H9 (cell line): Measurements from ENCODE around the gene ADAM11. TPM values are rescaled to one million over a fixed set of nuclear protein-coding genes. Genes with fewer than 3 reads are reported as not detected.

Experiments
- DNase-seq: peaks from one replicate; pipeline ENCODE4 v3.0.0-alpha.2; 2017
- H2AFZ ChIP-seq: one replicate; pipeline ENCODE4 v1.6.1; 2013; ENCODE audit warnings: mild to moderate bottlenecking, low read length, control low read depth, moderate library complexity
- H2AK5ac ChIP-seq: 2 replicates; pipeline ENCODE4 v1.6.1; 2013; ENCODE audit warnings: low read length, control low read depth, mixed read lengths; ENCODE audit not compliant: insufficient read length
- H2BK120ac ChIP-seq: one replicate; pipeline ENCODE4 v1.6.1; 2013; ENCODE audit warnings: low read depth, mild to moderate bottlenecking, low read length, control low read depth, inconsistent platforms; ENCODE audit not compliant: poor library complexity, severe bottlenecking
- H2BK12ac ChIP-seq: 2 replicates; pipeline ENCODE4 v1.6.1; 2013; ENCODE audit warnings: low read length, control low read depth, mixed read lengths, low read depth; ENCODE audit not compliant: insufficient read length
- H2BK15ac ChIP-seq: 2 replicates; pipeline ENCODE4 v1.6.1; 2013; ENCODE audit warnings: low read depth, low read length, control low read depth
- H2BK20ac ChIP-seq: one replicate; pipeline ENCODE4 v1.6.1; 2013; ENCODE audit warnings: low read depth, mild to moderate bottlenecking, low read length, control low read depth, inconsistent platforms; ENCODE audit not compliant: poor library complexity, severe bottlenecking
- H2BK5ac ChIP-seq: 2 replicates; pipeline ENCODE4 v1.6.1; 2013; ENCODE audit warnings: low read length, control low read depth, mixed read lengths; ENCODE audit not compliant: insufficient read length
- H3K14ac ChIP-seq: 2 replicates; pipeline ENCODE4 v1.6.1; 2013; ENCODE audit warnings: low read length, control low read depth; ENCODE audit not compliant: insufficient read depth
- H3K18ac ChIP-seq: 2 replicates; pipeline ENCODE4 v1.6.1; 2013; ENCODE audit warnings: low read depth, mild to moderate bottlenecking, mixed read lengths, low read length, control low read depth; ENCODE audit not compliant: insufficient read length
- H3K23ac ChIP-seq: 2 replicates; pipeline ENCODE4 v1.6.1; 2013; ENCODE audit warnings: low read length, control low read depth, mixed read lengths, low read depth; ENCODE audit not compliant: insufficient read length
- H3K23me2 ChIP-seq: 2 replicates; pipeline ENCODE4 v1.6.1; 2013; ENCODE audit warnings: low read depth, mild to moderate bottlenecking, mixed read lengths, low read length, control low read depth; ENCODE audit not compliant: insufficient read length, poor library complexity, severe bottlenecking
- H3K27ac ChIP-seq: 2 replicates; pipeline ENCODE4 v1.5.1; 2013; ENCODE audit warnings: low read length, control low read depth, mixed read lengths, low read depth; ENCODE audit not compliant: insufficient read length
- H3K27me3 ChIP-seq: 2 replicates; pipeline ENCODE4 v1.6.1; 2013; ENCODE audit warnings: low read length, control low read depth, inconsistent platforms; ENCODE audit not compliant: insufficient read depth
- H3K4ac ChIP-seq: 2 replicates; pipeline ENCODE4 v1.6.1; 2013; ENCODE audit warnings: low read depth, mild to moderate bottlenecking, control low read depth, inconsistent platforms, low read length, moderate library complexity
- H3K4me1 ChIP-seq: 2 replicates; pipeline ENCODE4 v1.6.1; 2013; ENCODE audit warnings: low read length, control low read depth, inconsistent platforms; ENCODE audit not compliant: insufficient read depth
- H3K4me2 ChIP-seq: 2 replicates; pipeline ENCODE4 v1.6.1; 2013; ENCODE audit warnings: low read length, control low read depth, mixed read lengths; ENCODE audit not compliant: insufficient read length, insufficient read depth
- H3K56ac ChIP-seq: 2 replicates; pipeline ENCODE4 v1.6.1; 2013; ENCODE audit warnings: low read depth, mild to moderate bottlenecking, mixed read lengths, low read length, control low read depth; ENCODE audit not compliant: insufficient read length
- H3K79me1 ChIP-seq: 2 replicates; pipeline ENCODE4 v1.6.1; 2013; ENCODE audit warnings: low read depth, mild to moderate bottlenecking, moderate library complexity, low read length, control low read depth, inconsistent platforms; ENCODE audit not compliant: insufficient read depth, poor library complexity, severe bottlenecking
- H3K79me2 ChIP-seq: 2 replicates; pipeline ENCODE4 v1.6.1; 2013; ENCODE audit warnings: low read length, control low read depth, inconsistent platforms; ENCODE audit not compliant: insufficient read depth
- H3K9ac ChIP-seq: 2 replicates; pipeline ENCODE4 v1.6.1; 2013; ENCODE audit warnings: low read length, control low read depth, mixed read lengths; ENCODE audit not compliant: insufficient read length; ENCODE audit errors: extremely low read depth
- H3K9me3 ChIP-seq: one replicate; pipeline ENCODE4 v1.6.1; 2013; ENCODE audit warnings: low read depth, low read length, inconsistent platforms; ENCODE audit not compliant: control insufficient read depth
- H3T11ph ChIP-seq: one replicate; pipeline ENCODE4 v1.6.1; 2013; ENCODE audit warnings: mild to moderate bottlenecking, low read length, control low read depth, inconsistent platforms
- H4K20me1 ChIP-seq: one replicate; pipeline ENCODE4 v1.6.1; 2013; ENCODE audit not compliant: control insufficient read depth, insufficient read length, insufficient read depth
- H4K5ac ChIP-seq: 2 replicates; pipeline ENCODE4 v1.6.1; 2013; ENCODE audit warnings: low read depth, mild to moderate bottlenecking, mixed read lengths, low read length, control low read depth; ENCODE audit not compliant: insufficient read length
- H4K8ac ChIP-seq: replicated peaks from 2 replicates; pipeline ENCODE4 v1.6.1; 2013; ENCODE audit warnings: low read length, control low read depth, mixed read lengths, low read depth; ENCODE audit not compliant: insufficient read length
- H4K91ac ChIP-seq: 2 replicates; pipeline ENCODE4 v1.6.1; 2013; ENCODE audit warnings: low read depth, mild to moderate bottlenecking, moderate library complexity, mixed read lengths, low read length, control low read depth; ENCODE audit not compliant: insufficient read length
- H3K27ac Mint-ChIP-seq, 3 experiments: 2 replicates in 2 of 3; 3 replicates in 1 of 3; pipeline ENCODE4 v1.8.0; 2020 to 2021; ENCODE audit warnings: mixed read lengths in 3 of 3, mild to moderate bottlenecking in 1 of 3, moderate library complexity in 1 of 3
- H3K27me3 Mint-ChIP-seq: 2 replicates; pipeline ENCODE4 v1.8.0; 2021; ENCODE audit warnings: low read depth, mild to moderate bottlenecking, moderate library complexity, mixed read lengths
- H3K36me3 Mint-ChIP-seq, 3 experiments: 2 replicates in 2 of 3; 3 replicates in 1 of 3; pipeline ENCODE4 v1.8.0; 2020 to 2021; ENCODE audit warnings: low read depth in 3 of 3, mixed read lengths in 3 of 3; ENCODE audit not compliant: insufficient read depth in 1 of 3
- H3K4me1 Mint-ChIP-seq, 2 experiments: 2 replicates each; pipeline ENCODE4 v1.8.0; 2020; ENCODE audit warnings: mixed read lengths in 2 of 2
- H3K4me3 Mint-ChIP-seq, 2 experiments: 2 replicates in 1 of 2; 3 replicates in 1 of 2; pipeline ENCODE4 v1.8.0; 2020 to 2021; ENCODE audit warnings: mild to moderate bottlenecking in 2 of 2, mixed read lengths in 2 of 2, moderate library complexity in 1 of 2
- H3K9me3 Mint-ChIP-seq, 2 experiments: 2 replicates in 1 of 2; 3 replicates in 1 of 2; pipeline ENCODE4 v1.8.0; 2020; ENCODE audit warnings: mild to moderate bottlenecking in 2 of 2, mixed read lengths in 2 of 2, moderate library complexity in 1 of 2
- WGBS: extraction: QIAGEN DNeasy Blood & Tissue Kit; methylation state at CpG from one replicate; pipeline ENCODE4 v1.1.7; 2013; ENCODE audit warnings: missing lambda C conversion rate, low lambda C conversion rate, mixed read lengths; ENCODE audit not compliant: insufficient read length; ENCODE audit errors: extremely low coverage; 5-methylcytosine and 5-hydroxymethylcytosine counted together
- total RNA-seq: library from RNA; stranded (reverse); gene quantifications from 2 replicates; pipeline ENCODE4 v1.2.1, GENCODE V29; 2021
- TF ChIP-seq, protein P1 (sequence below): fragments of 200-600 bp; sonication (generic); conservative IDR thresholded peaks from 3 replicates; pipeline ENCODE4 v1.8.0; 2021; ENCODE audit warnings: antibody characterized with exemption, mild to moderate bottlenecking

The ADAM11 gene
- total RNA-seq, 1 experiment from 2014 or later, result 4.6 TPM

DNA sequence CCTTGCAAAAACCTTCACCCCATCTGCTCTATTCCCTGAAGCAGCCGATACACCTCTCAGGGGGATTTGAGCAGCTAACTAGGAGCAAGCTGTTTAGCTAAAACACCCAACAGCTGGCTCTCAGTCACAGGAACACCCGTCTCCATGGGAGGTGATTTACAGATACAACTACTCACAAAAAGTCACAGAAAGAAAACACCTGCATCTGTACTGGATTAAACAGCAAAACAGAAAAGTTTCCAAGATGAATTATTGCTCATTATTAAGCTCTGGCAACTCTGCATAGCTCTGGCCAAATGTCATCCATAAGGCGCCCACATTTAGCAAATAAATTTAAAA is 49.0 kb downstream of the ADAM11 start:
- TF ChIP-seq, protein P1, sequence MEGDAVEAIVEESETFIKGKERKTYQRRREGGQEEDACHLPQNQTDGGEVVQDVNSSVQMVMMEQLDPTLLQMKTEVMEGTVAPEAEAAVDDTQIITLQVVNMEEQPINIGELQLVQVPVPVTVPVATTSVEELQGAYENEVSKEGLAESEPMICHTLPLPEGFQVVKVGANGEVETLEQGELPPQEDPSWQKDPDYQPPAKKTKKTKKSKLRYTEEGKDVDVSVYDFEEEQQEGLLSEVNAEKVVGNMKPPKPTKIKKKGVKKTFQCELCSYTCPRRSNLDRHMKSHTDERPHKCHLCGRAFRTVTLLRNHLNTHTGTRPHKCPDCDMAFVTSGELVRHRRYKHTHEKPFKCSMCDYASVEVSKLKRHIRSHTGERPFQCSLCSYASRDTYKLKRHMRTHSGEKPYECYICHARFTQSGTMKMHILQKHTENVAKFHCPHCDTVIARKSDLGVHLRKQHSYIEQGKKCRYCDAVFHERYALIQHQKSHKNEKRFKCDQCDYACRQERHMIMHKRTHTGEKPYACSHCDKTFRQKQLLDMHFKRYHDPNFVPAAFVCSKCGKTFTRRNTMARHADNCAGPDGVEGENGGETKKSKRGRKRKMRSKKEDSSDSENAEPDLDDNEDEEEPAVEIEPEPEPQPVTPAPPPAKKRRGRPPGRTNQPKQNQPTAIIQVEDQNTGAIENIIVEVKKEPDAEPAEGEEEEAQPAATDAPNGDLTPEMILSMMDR, result no peak
- no peak overlapping the region for H3K23ac ChIP-seq
- no peaks in the 10 kb centered on the region for H3K27me3 ChIP-seq
- H3K4me3 Mint-ChIP-seq, result no peak overlapping the region
- peaks cover 17% of the 10 kb centered on the region; the same call in 1 of the 2 replicates for H3K79me2 ChIP-seq
- no peak overlapping the region for H2BK12ac ChIP-seq
- no peak overlapping the region for H2BK120ac ChIP-seq
- no peak overlapping the region for H3K4ac ChIP-seq
- no peak overlapping the region for H3K18ac ChIP-seq
- no peak overlapping the region for H4K5ac ChIP-seq
- H2BK20ac ChIP-seq, result no peak overlapping the region
- no peak overlapping the region for H4K91ac ChIP-seq
- no peak overlapping the region for H3K56ac ChIP-seq
- no peaks in the 10 kb centered on the region for H3K9me3 Mint-ChIP-seq
- H3K9me3 ChIP-seq, result no peaks in the 10 kb centered on the region
- no peaks in the 10 kb centered on the region for H4K20me1 ChIP-seq
- H3K79me1 ChIP-seq, result peaks cover 3% of the 10 kb centered on the region
- H2BK5ac ChIP-seq, result no peak overlapping the region
- no peak overlapping the region for H2AFZ ChIP-seq
- H3K4me2 ChIP-seq, result no peak overlapping the region
- no peak overlapping the region for H3K27ac Mint-ChIP-seq
- no peaks in the 10 kb centered on the region for H3K27me3 Mint-ChIP-seq
- H3K4me1 ChIP-seq, result no peaks in the 10 kb centered on the region
- no peak overlapping the region for H3K9ac ChIP-seq
- peaks cover 32 to 60% (median 49%) of the 10 kb centered on the region in 3 experiments for H3K36me3 Mint-ChIP-seq
- H3K14ac ChIP-seq, result no peak overlapping the region
- WGBS, result no CpG with 5 or more reads among the region's 3 CpGs
- no peak overlapping the region for H4K8ac ChIP-seq
- no peaks in the 10 kb centered on the region for H3K23me2 ChIP-seq
- no peak overlapping the region for H2AK5ac ChIP-seq
- peaks cover 3 to 7% of the 10 kb centered on the region in 2 experiments; a peak in 3 of 4 replicates for H3K4me1 Mint-ChIP-seq
- H3K27ac ChIP-seq, result no peak overlapping the region
- no peak overlapping the region for H3T11ph ChIP-seq
- H2BK15ac ChIP-seq, result no peak overlapping the region
- DNase-seq, result no peak
